GM19397 (cell line): ENCODE results near the gene GJC1.

ENCODE experiments used
- ATAC-seq: cut with Tn5 transposase; IDR thresholded peaks from one replicate; pipeline ENCODE4 v1.9.1; 2021; ENCODE audit warnings: mild to moderate bottlenecking, moderate library complexity; ENCODE audit not compliant: unreplicated experiment

The GJC1 gene

DNA sequence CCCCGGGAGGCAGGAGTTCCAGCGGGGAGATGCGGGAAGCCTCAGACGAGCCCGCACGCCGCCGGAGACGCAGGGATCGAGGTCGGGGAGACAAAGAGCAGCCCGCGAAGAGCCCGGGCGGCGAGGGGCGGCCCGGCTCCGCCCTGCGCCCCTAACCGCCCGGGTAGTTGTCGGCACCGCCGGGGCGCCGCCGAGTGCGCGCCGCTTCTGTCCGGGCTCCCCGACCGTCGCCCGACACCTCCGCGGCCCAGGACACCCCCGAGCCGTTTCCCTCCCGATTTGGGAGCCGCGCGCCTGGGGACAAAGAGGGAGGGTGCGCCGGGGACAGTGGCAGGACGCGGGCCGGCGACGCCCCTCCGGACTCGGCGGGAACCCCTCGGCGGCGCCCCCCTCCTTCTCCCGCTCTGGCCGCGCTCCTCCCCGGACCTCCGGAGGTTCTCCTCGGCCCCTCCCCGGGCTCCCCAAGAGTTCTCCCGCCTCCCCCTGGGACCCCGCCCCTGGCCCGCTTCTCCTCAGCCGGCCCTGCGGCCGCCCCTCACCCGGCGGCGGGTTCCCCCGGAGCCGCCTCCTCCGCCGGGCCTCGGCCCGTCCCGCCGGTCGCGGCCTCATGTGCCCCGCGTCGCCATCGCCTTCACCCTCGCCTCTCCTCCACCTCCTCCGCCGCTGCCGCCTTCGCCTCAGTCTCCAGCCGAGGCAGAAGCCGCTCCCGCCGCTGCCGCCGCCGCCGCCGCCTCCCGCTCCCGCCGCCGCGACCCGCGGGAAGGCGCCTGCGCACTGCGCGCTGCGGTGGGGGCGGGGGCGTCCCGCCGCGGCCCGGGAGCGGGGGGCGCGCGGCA, at the start of gene GJC1:
Gene GJC1, minus strand, starts transcription at position 765 of the 836 bp plus-strand sequence. CDS start 24,470 bp downstream, outside the sequence.
- no peak for ATAC-seq

DNA sequence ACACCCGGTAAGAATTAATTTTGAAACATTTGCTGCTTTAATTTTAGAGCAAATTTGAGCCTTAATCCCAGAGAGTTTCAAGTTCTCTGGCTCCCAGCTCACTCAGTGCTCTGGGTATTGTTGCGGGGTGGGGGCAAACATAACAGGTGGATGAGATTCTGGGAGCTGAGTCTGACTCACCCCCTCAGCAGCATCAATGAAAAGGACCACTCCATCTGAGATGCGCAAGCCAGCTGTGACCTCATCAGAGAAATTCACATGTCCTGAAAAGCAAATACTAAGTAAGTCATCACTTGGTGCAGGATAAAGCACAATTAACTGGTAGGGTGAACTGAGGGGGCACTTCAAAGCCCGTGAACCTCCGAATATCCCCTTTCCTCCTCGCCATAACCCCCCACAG, 49.3 kb upstream of the GJC1 start:
- no peak for ATAC-seq

- ATAC-seq: no peak
These were observed 48.6 kb upstream of the GJC1 start for GRCh38 chr17:44878627-44879221.

- ATAC-seq: no peak
These were observed 47.0 kb upstream of the GJC1 start for GRCh38 chr17:44877121-44877520.

- no peak for ATAC-seq
These were observed 45.7 kb upstream of the GJC1 start for GRCh38 chr17:44875761-44876160.

DNA sequence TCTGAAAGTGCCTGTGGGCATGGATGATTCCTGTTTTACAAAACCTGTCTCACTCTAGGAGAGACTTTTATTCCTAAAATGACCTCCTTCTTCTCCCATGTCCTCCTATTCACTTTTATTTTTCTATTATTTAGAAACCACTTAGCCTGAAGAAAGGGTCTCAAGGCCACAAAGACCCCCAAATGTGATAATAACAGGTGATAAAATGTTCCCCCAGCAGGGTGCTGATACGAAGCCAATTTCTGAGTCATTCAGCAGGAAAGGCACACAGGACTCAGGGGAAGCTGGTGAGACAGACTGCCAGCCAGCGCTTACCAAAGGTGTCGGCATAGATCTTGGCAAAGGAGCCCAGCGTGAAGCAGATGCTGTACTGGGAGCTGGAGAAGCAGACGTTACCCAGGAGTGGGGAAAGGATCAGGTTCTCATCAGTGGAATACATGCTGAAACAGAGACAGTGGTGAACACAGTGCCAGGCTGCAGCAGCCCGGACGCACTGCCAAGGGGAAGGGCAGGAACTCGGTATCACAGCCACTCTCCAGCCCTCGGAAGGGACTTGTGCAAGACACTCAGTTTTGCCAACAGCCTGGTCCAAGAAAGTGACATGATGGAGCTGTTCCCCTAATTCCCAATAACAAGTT, 42.2 kb upstream of the GJC1 start:
- ATAC-seq: no peak

DNA sequence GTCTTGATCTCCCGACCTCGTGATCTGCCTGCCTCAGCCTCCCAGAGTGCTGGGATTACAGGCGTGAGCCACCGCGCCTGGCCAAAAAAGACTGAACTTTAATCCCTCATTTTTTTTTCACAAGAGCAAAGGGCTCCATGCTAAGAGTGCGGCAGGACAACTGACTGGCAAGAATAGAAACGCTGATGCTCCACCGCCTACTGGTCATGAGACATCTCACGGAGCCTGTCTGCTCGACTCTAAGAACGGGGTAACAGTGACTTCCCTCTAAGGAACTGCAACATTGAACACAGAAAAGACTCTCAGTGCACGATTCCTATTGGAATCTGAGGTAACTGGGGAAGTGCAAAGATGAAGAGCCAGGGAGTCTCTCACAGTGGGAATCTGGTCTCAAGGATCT, 41.5 kb upstream of the GJC1 start:
- no peak for ATAC-seq

- ATAC-seq: no peak
These were observed 37.8 kb upstream of the GJC1 start for GRCh38 chr17:44867841-44868240.

- ATAC-seq: no peak
These were observed 35.8 kb upstream of the GJC1 start for GRCh38 chr17:44865931-44866330.

- no peak for ATAC-seq
These were observed 35.2 kb upstream of the GJC1 start for GRCh38 chr17:44865231-44865660.

DNA sequence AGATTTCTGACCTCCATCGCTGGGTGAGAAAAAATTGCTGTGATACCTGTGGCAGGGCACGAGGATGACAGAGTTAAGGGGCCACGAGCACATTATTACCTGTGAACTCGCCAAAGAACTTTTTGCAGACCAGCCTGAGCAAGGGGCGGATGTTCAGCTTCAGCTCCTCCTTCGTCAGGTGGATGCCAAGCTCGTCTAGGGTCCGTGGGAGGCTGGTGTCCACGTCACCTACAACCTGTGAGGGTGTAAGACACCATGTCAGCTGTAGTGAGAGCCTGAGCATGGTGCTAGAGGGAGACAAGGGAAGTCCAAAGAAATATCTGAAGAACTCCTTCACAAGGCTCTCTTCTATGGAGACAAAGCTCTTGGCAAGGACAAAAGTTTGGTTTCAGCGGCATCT, 34.7 kb upstream of the GJC1 start:
- no peak for ATAC-seq

GRCh38 chr17:44863061-44863918, 33.2 kb upstream of the GJC1 start:
- ATAC-seq: no peak

- no peak for ATAC-seq
These were observed 32.3 kb upstream of the GJC1 start for GRCh38 chr17:44862278-44862914.

- no peak for ATAC-seq
These were observed 29.6 kb upstream of the GJC1 start for GRCh38 chr17:44859701-44860100.

- no peak for ATAC-seq
These were observed 24.1 kb upstream of the GJC1 start for GRCh38 chr17:44854192-44854591.

- ATAC-seq: no peak
These were observed 20.5 kb upstream of the GJC1 start for GRCh38 chr17:44850612-44851011.

- ATAC-seq: no peak
These were observed 19.9 kb upstream of the GJC1 start for GRCh38 chr17:44850025-44850424.

GRCh38 chr17:44848961-44849489, 18.9 kb upstream of the GJC1 start:
- ATAC-seq: no peak

- no peak for ATAC-seq
These were observed 18.2 kb upstream of the GJC1 start for GRCh38 chr17:44848257-44848795.

DNA sequence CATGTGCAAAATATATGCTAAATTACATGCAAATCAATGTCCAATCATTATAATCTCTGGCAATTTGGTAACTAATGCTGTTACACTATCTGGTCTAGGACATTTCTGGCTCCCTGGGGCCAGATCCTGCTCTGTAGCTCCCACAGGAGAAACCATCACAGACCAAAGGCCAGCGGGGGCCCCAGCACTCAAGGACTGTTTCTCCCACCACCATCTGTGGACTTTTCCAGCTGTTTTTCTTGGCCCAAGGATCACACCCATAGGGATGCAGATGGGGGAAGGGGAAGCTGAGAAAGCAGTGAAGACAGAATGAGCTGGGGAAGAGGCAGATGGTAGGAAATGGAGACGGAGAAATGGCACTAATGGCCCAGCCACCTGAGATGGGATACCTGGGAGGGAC, 17.5 kb upstream of the GJC1 start, which contains the start of gene HIGD1B:
Gene HIGD1B, plus strand, starts transcription at position 298 of the 400 bp plus-strand sequence. CDS start 270 bp downstream, outside the sequence.
- no peak for ATAC-seq
